GM19324 (cell line): ENCODE results near the gene UCKL1.

Source experiments
- ATAC-seq: cut with Tn5 transposase; IDR thresholded peaks from one replicate; pipeline ENCODE4 v1.9.1; 2021; ENCODE audit warnings: mild to moderate bottlenecking, moderate library complexity; ENCODE audit not compliant: unreplicated experiment, low FRiP score

The UCKL1 gene

DNA sequence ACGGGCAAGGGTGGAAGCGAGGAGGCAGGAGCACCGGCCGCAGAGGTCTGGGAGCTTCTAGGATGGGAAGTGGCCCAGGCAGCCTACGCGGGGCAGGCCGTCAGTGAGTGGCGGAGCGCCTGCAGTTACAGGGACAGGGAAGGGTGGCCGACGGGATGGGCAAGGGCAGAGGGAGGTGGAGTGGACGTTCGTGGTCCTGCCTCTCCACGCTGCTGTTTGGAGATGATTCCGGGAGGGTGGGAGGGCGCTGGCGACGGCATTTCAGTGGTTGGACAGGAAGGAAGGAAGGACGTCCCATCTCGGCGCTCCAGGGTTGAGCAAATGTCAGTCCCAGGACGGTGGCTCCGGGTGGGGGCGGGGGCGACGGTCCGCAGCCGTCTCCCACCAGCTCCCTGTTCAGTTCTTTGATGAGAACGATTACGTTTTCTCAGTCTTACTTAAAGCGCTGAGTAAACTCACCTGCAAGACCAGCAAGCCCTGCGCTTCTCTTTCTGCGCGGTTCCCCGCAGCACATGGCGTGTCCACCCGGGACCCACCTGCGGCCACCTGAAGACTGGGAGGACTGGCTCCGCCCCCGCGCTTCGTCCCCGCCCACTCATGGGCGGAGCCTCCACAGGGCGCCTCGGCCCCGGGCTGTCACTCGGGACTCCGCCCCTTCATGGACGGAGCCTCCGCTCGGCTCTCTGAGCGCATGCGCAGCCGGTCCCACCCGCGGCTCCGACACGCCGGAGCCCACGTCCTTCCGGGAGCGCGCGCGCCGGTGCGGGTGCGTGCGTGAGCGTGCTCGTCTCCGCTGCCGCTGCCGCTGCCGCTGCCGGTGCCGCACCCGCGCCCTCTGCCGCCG lies 61.6 kb downstream of the UCKL1 start, which contains the start of gene DNAJC5:
TSS of gene DNAJC5 (plus strand) at position 769 of the 844 bp plus-strand sequence. CDS start 33,220 bp downstream, outside the sequence.
- peak; percentile 93 for ATAC-seq

DNA sequence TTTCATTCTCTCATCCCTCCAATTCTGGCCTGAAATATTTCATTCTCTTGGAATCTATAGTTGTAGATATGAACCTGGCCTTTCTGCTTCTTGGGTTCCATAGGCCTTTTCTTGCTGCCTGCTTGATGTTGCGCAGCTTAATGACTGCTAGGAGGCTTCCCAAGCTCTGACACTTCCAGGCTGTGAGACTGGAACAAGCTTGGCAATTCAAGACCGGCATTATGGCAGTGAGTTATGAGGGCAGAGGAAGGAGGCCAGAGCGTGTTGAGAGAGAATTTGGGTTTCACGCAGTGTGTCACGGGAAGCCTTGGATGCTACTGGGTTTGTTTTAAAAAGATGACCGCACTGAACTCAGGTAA lies 62.2 kb downstream of the UCKL1 start:
- ATAC-seq = no peak

DNA sequence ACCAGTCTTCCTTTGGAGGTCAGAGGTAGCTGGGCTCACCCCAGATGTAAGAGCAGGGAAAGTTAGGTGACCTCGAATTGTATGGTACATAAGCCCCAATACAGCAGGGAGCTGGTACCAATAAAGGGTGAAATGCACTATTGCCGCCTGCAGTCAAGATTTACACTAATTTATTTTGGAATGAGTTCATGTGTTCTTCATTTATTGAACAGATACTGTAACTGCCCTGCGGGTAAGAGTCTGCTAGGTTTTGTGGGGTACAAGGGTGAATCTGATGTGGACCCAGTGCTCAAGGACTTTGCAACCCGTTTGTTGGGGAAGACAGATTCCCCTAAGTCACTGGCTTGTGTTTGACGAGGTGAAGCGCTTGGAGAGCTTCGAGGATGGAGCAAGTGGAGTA lies 63.8 kb downstream of the UCKL1 start:
- no peak for ATAC-seq

DNA sequence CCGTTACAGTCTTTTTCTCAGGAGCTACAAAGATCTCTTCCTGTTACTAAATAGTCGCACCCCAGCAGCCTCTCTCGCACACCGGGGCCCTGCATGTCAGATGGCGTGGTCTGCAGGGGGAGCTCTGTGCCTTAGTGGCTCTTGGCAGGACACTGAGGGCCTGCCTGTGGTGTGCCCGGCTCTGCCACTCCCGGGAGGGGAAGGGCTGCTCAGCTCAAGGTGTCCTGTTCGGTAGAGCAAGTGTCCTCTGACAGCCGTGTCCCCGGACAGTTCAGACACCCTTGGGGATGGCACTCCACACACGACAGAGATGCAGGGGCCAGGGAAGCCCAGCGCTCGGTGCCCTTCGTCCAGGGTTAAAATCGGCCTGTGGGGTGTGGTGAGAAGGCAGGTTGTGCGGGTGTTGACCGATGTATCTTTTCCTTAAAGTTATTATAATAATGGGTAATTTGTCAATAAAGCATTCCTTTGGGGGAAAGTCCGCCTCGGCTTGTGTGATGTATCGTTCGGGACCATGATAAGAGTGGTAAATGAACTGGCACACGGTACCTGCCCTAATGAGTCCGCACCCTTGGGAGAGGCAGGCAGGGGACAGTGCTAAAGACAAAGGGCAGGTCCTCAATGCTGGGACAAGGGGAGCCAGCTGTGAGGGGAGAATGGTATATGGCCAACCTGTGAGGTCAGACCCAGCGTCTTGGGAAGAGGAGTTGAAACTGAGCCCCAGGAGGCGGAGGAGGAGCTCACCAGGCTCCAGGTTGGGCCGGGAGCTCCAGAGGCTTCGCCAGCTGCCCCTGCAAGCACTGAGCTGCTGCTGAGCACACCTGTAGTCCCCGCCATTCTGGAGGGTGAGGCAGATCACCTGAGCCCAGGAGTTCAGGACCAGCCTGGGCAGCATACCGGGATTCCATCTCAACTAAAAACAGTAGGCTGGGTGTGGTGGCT lies 64.9 kb downstream of the UCKL1 start:
- no peak for ATAC-seq

DNA sequence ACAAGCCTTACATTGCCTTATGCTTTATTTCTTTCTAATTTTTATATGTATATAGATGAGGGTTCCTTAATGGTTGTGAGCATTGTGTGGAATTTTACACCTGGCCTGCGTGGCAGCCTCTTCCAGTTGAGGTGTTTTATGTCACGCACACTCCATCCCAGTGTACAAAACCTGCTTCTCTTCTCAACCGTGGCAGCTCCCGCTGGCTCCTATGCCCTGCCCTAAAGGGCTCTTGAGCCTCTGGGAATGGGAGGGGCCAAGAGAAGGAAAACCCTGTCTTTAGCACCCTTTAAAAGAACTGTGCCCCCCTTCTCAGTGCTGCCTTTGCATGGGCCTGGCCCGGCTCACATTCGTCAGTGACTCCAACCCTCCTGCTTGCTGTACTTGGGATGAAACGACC lies 65.6 kb downstream of the UCKL1 start:
- ATAC-seq = no peak

DNA sequence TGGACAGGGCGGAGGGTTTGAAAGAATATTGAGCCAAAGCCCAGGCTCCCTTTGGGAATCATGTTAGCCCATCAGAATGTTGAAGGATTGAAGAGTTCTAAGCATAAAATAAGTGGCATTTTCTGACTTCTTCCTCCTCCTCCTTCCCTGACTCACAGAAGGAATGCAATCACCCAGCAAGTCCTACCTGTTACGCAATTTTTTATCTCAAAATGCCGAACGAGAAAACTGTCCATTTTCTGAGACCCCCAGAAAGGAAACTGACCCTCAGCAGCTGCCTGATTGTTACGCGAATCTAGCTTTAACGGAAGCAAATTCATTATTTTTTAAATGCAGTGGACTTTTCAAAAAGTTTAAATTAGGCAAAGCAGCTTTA lies 66.0 kb downstream of the UCKL1 start:
- ATAC-seq = no peak
